WERI-Rb-1 (cell line): ENCODE data around the gene NBL1.

Experiments
- DNase-seq: peaks from one replicate; pipeline ENCODE4 v3.0.0-alpha.2; 2020
- H3K27ac ChIP-seq: fragments of 250-450 bp; sonication (Bioruptor Pico); 2 replicates; pipeline ENCODE4 v1.5.1; 2020; ENCODE audit warnings: mild to moderate bottlenecking, moderate library complexity
- H3K27me3 ChIP-seq: fragments of 250-450 bp; sonication (Bioruptor Pico); 2 replicates; pipeline ENCODE4 v1.5.1; 2021; ENCODE audit warnings: mild to moderate bottlenecking, low read depth, moderate library complexity; ENCODE audit not compliant: insufficient read depth, severe bottlenecking
- H3K36me3 ChIP-seq: fragments of 250-450 bp; sonication (Bioruptor Pico); 2 replicates; pipeline ENCODE4 v1.5.1; 2020; ENCODE audit warnings: mild to moderate bottlenecking, moderate library complexity
- H3K4me3 ChIP-seq: 2 replicates; pipeline ENCODE4 v1.5.1; 2011; ENCODE audit warnings: low read depth, mild to moderate bottlenecking, control low read depth, low read length
- H3K9me3 ChIP-seq: fragments of 250-450 bp; sonication (Bioruptor Pico); 2 replicates; pipeline ENCODE4 v1.5.1; 2021; ENCODE audit warnings: mild to moderate bottlenecking, moderate library complexity; ENCODE audit not compliant: severe bottlenecking
- CTCF ChIP-seq: IDR thresholded peaks from 2 replicates; pipeline ENCODE4 v1.5.1; 2011; ENCODE audit warnings: low read depth, mild to moderate bottlenecking, control low read depth, inconsistent platforms, low read length

Gene NBL1

DNA sequence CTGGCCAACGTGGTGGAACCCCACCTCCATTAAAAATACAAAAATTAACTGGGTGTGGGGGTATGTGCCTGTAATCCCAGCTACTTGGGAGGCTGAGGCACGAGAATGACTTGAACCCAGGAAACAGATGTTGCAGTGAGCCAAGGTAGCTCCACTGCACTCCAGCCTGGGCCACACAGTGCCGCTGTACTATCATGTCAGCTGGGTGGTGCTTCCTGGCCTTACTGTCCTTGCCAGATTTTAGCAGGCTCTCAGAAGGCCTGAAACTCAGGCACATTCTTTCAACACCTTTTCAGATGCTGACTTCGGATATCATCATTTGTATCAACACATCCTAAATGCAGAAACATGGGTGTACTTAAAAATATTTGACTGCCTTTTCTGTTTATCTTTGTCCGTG lies 31.6 kb upstream of the NBL1 start:
- Histone ChIP-seq H3K4me3 (no peak overlapping the region), H3K27me3 (no peaks in the 10 kb centered on the region), H3K27ac (no peak overlapping the region), H3K9me3 (no peaks in the 10 kb centered on the region), H3K36me3 (no peaks in the 10 kb centered on the region)
- TF ChIP-seq CTCF = no peak
- DNase-seq = no peak

- Histone ChIP-seq H3K4me3 (no peak overlapping the region), H3K9me3 (no peaks in the 10 kb centered on the region), H3K36me3 (no peaks in the 10 kb centered on the region), H3K27me3 (no peaks in the 10 kb centered on the region), H3K27ac (no peak overlapping the region)
- TF ChIP-seq CTCF = no peak
- no peak for DNase-seq
Observed at GRCh38 chr1:19613171-19613703, 30.9 kb upstream of the NBL1 start.

- Histone ChIP-seq H3K9me3 (no peaks in the 10 kb centered on the region), H3K27me3 (no peaks in the 10 kb centered on the region), H3K36me3 (0 out of 2 replicates have a peak, but pooled peaks cover 2% of the 10 kb centered on the region), H3K27ac (no peak overlapping the region), H3K4me3 (no peak overlapping the region)
- no peak for DNase-seq
- TF ChIP-seq CTCF = no peak
Observed at GRCh38 chr1:19615438-19615837, 28.7 kb upstream of the NBL1 start.

DNA sequence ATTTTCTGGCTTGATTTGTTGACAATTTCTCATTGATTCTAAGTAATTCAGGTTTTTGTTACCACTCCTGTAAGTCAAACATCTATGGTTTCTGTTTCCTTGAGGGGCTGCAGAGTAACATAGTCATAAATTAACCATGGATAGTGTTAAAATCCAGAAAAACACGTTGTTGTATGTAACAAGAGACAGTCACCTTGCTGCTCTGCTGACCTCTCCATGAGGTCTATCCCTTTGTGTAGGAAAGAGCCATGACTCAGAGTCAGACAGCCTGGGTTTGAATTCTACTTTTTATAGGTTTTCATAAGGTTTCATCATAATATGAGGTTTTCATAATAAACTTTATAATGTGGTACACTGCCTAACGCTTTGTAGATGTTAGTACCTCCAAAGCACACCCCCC lies 27.6 kb upstream of the NBL1 start:
- DNase-seq = no peak
- H3K36me3 ChIP-seq = peaks cover 2% of the 10 kb centered on the region; the same call in 1 of the 2 replicates
- no peaks in the 10 kb centered on the region for H3K9me3 ChIP-seq
- no peak for TF ChIP-seq CTCF
- no peak overlapping the region for H3K4me3 ChIP-seq
- H3K27me3 ChIP-seq = no peaks in the 10 kb centered on the region
- H3K27ac ChIP-seq = no peak overlapping the region

- Histone ChIP-seq H3K4me3 (no peak overlapping the region), H3K27ac (no peak overlapping the region), H3K9me3 (no peaks in the 10 kb centered on the region), H3K36me3 (peaks cover 2% of the 10 kb centered on the region; the same call in 1 of the 2 replicates), H3K27me3 (no peaks in the 10 kb centered on the region)
- DNase-seq = no peak
- TF ChIP-seq CTCF = no peak
Observed at GRCh38 chr1:19617376-19617775, 26.7 kb upstream of the NBL1 start.

- DNase-seq = no peak
- Histone ChIP-seq H3K9me3 (no peaks in the 10 kb centered on the region), H3K27ac (no peak overlapping the region), H3K36me3 (peaks cover 7% of the 10 kb centered on the region), H3K4me3 (no peak overlapping the region), H3K27me3 (no peaks in the 10 kb centered on the region)
- TF ChIP-seq CTCF = no peak
Observed at GRCh38 chr1:19618428-19618827, 25.7 kb upstream of the NBL1 start.
